Activated naive CD4-positive, alpha-beta T cell treated with anti-CD3 and anti-CD28 coated beads, Interleukin-2, amount 50 U/mL, for 16 hours (primary cell): Measurements from ENCODE around the gene BOC.

Source experiments
- DNase-seq: peaks from one replicate; pipeline ENCODE4 v3.0.0-alpha.2; 2020

Gene BOC

GRCh38 chr3:113293348-113293747, 82.0 kb downstream of the BOC start:
- no peak for DNase-seq

- DNase-seq: no peak
These were observed 84.1 kb downstream of the BOC start for GRCh38 chr3:113295463-113295862.

GRCh38 chr3:113297287-113297686, 85.9 kb downstream of the BOC start:
- no peak for DNase-seq

- no peak for DNase-seq
These were observed 86.5 kb downstream of the BOC start for GRCh38 chr3:113297841-113298240.

GRCh38 chr3:113300596-113300995, 89.2 kb downstream of the BOC start:
- no peak for DNase-seq

- DNase-seq: no peak
These were observed 92.7 kb downstream of the BOC start for GRCh38 chr3:113304102-113304501.

GRCh38 chr3:113304856-113305540, 93.6 kb downstream of the BOC start:
- no peak for DNase-seq

- no peak for DNase-seq
These were observed 99.6 kb downstream of the BOC start for GRCh38 chr3:113310960-113311359.

GRCh38 chr3:113312416-113312815, 101.1 kb downstream of the BOC start:
- no peak for DNase-seq

GRCh38 chr3:113314923-113315322, 103.6 kb downstream of the BOC start:
- no peak for DNase-seq

- no peak for DNase-seq
These were observed 118.4 kb downstream of the BOC start for GRCh38 chr3:113329757-113330156.

GRCh38 chr3:113330742-113331141, 119.4 kb downstream of the BOC start:
- no peak for DNase-seq

- DNase-seq: no peak
These were observed 119.8 kb downstream of the BOC start for GRCh38 chr3:113331187-113331586.
